ENCODE data around the gene COL11A1. TPM values are rescaled to one million over a fixed set of nuclear protein-coding genes. Genes with fewer than 3 reads are reported as not detected.

The COL11A1 gene
- total and polyA plus RNA-seq, 2 donors (not counting 3 experiments of a cell fraction or from before 2014, with no cell fraction given): not detected

- no peak for FAIRE-seq
- no TSS peak for BruUV-seq (replicated peaks)
Measured at GRCh38 chr1:103084181-103084580, 24.1 kb downstream of the COL11A1 start.

More at GRCh38 chr1:103084181-103084580, 24.1 kb downstream of the COL11A1 start:
- no peaks in the 10 kb centered on the region for H3K4me1 ChIP-seq (ENCODE audit: control insufficient read depth, extremely low read depth, insufficient read depth, low read length)
- no peak overlapping the region for H2AFZ ChIP-seq (ENCODE audit: low read depth, low read length)
- DNase-seq (ENCODE audit: low read depth, low spot score): no peak
- ChIA-PET POLR2A (no interaction called here), CTCF (interaction anchor here (1.2 kb wide), 1 partner anchor 22 kb away, joined by 5 read pairs; no protein-coding TSS in a partner anchor)
- H4K20me1 ChIP-seq (replicated peaks; ENCODE audit: control insufficient read depth, extremely low read depth, insufficient read depth, low read length): no peaks in the 10 kb centered on the region
- TF ChIP-seq FOS (IDR thresholded peaks at IDR 0.05; ENCODE audit: borderline replicate concordance, insufficient read depth, low read length) (no peak), CTCF (IDR thresholded peaks at IDR 0.05; ENCODE audit: extremely low read depth in 1 of 2, insufficient read depth in 1 of 2, low read depth in 1 of 2, low read length in 2 of 2) (no peak), MAX (IDR thresholded peaks at IDR 0.05; ENCODE audit: insufficient read depth, insufficient read length) (no peak), JUN (IDR thresholded peaks at IDR 0.05; ENCODE audit: borderline replicate concordance, insufficient read depth, insufficient read length, low read depth) (no peak), MYC (IDR thresholded peaks at IDR 0.05; ENCODE audit: low read depth, low read length) (no peak), POLR2A (IDR thresholded peaks at IDR 0.05; ENCODE audit: low read depth, low read length) (no peak), EZH2 (IDR thresholded peaks at IDR 0.05; ENCODE audit: borderline replicate concordance, low read depth, low read length, severe bottlenecking) (no peak)
- H3K4me3 ChIP-seq (replicated peaks in 1 of 3; ENCODE audit: insufficient read depth in 1 of 3, low read depth in 1 of 3, low read length in 3 of 3): no peak overlapping the region
- H3K79me2 ChIP-seq (ENCODE audit: control insufficient read depth, insufficient read depth, low read length): no peaks in the 10 kb centered on the region
- H3K36me3 ChIP-seq (ENCODE audit: control insufficient read depth in 2 of 2, extremely low read depth in 1 of 2, insufficient read depth in 2 of 2, low read length in 2 of 2): no peaks in the 10 kb centered on the region
- H3K9ac ChIP-seq (replicated peaks; ENCODE audit: extremely low read depth, insufficient read depth, low read length): no peak overlapping the region
- dilution Hi-C loops (cut with MboI; ENCODE audit: extremely low pct_ligation_motif_present, low sequenced_read_pairs): no loop called here
- no peaks in the 10 kb centered on the region for H3K9me3 ChIP-seq (replicated peaks; ENCODE audit: control insufficient read depth, insufficient read depth, low read length)
- H3K27ac ChIP-seq (ENCODE audit: insufficient read depth, low read depth, low read length): no peak overlapping the region
- no peaks in the 10 kb centered on the region for H3K9me1 ChIP-seq (replicated peaks; ENCODE audit: control insufficient read depth, extremely low read depth, insufficient read depth, low read length)
- peaks cover 0 to 2% of the 10 kb centered on the region in 2 experiments for H3K27me3 ChIP-seq (ENCODE audit: control insufficient read depth in 2 of 2, insufficient read depth in 2 of 2, low read length in 2 of 2)
- intact Hi-C loops (cut with micrococcal nuclease): no loop called here
- H3K4me2 ChIP-seq (ENCODE audit: insufficient read depth, low read length): no peak overlapping the region
